Dermis lymphatic vessel endothelial cell (primary cell): Measurements from ENCODE around the gene CSTF3. TPM values are rescaled to one million over a fixed set of nuclear protein-coding genes. Genes with fewer than 3 reads are reported as not detected.

ENCODE experiments used
- total RNA-seq: library from RNA; depleted of rRNA; stranded (reverse); fragments of >200 nt; gene quantifications from 2 replicates; pipeline ENCODE4 v1.2.1, GENCODE V29; 2014

The CSTF3 gene
- 14.4 and 22.7 TPM in 2 replicates for total RNA-seq

DNA sequence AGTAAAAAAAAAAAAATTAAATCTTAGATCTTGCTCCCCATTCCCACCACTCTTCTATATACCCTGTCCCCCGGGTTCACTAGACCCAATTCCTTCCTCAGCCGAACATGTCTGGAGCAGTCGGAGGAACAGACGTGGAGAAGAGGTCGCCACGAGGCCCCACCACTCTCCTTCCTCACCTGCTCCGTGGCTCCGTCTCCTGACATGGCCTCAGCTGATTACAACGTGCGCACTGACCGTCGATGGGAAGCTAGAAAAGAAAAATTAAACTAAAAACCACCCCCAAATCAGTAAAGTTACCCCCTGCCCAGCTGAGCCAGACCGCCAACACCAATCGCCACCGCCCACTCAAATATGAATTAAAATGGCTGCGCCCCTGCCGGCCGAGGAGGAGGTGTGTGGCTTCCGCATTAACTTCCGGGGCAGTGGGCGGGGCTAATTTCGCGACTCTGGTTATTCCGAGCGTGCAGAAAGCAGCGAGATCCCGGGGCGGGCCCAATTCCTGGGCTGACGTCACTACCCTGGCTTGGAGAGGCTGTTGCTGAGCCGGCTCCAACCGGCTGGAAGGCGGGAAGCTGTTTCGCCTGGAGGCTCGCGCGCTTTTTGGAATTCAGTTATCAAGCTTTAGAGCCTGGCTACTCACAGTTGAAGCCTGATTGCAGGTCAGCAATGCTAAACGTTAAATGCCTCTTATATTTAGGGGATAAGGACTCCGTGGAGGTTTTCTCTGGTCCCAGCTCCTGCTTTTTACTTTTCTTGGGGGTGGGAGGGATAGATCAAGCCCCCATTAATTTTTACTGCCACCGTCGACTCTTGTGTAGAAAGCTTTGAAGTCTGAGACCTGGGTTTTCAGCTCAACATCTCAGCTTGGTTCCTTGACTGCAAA is at the start of gene CSTF3:
CSTF3 (minus strand) TSS at position 361 of the 886 bp plus-strand sequence; CDS start at position 206, 155 bp downstream.

DNA sequence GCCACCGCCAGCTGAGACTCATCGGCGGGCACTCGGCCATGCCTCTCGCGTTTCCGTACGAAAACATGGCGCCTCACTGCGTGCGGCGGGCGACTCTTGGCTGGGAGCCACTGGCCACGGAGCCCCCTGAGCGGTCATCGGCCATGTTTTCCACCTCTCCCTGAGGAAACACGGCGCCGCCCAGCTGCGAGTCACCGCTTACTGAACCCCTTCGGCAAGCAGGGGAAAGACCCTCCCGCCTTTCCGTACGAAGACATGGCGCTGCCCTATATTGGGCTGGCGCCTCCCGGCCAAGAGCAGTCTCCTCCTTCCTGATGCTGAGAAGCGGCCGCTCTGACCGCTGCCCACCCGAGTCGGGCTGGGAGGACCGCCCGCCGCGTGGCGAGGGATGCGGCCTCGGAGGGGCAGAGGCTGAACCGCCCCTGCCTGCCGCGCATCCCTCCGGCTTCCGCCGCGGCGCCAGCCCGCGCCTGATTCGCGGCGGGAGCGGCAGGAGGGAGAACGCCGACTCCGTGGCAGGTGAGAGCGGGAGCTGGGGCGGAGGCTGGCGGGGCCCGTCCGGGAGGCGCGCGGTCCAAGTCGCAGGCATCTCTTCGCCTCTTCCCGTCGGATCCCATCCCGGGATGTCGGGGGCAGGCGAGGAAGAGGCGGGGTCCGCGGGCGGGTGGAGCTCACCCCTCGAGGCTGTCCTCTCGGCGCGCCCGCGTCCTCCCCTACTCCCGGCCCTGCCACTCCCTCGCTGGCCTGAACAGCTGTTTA is 121.8 kb downstream of the CSTF3 start, which contains the start of gene TCP11L1:
TCP11L1 (plus strand) TSS at position 299 of the 759 bp plus-strand sequence. CDS start 4,202 bp downstream, outside the sequence.

Other genes starting within 250 kb of the CSTF3 start
- gene DEPDC7, start 145.6 kb downstream of the CSTF3 start, total RNA-seq: 0.09 and 0.11 TPM in 2 replicates
- gene TCP11L1, start 121.9 kb downstream of the CSTF3 start, total RNA-seq: 10.7 and 11.4 TPM in 2 replicates
- gene HIPK3, start 95.9 kb upstream of the CSTF3 start, total RNA-seq: 101 and 111 TPM in 2 replicates
- gene KIAA1549L, start 214.6 kb upstream of the CSTF3 start, total RNA-seq: 0.09 and 0.11 TPM in 2 replicates